HCT116 (cell line): Measurements from ENCODE around the gene TM4SF20. TPM values are rescaled to one million over a fixed set of nuclear protein-coding genes. Genes with fewer than 3 reads are reported as not detected.

Source experiments
- ATAC-seq: fragments of 200-7000 bp; cut with Tn5 transposase; 2 replicates; pipeline ENCODE4 v1.9.1; 2020; ENCODE audit warnings: mild to moderate bottlenecking, moderate library complexity
- BruUV-seq: library from RNA; stranded (reverse); fragments of 400-500 nt; replicated peaks from 2 replicates; lab custom pipeline; 2021; lab: Mats Ljungman, UMichigan
- CTCF ChIA-PET: fragments of 300-600 bp; sonication (Branson Sonifier 250); formaldehyde crosslinking; loops from one replicate; lab custom pipeline; 2021; ENCODE audit warnings: antibody characterized with exemption; lab: Charles Lee
- POLR2A ChIA-PET: fragments of 300-600, 350-600 bp; sonication (Branson Sonifier 250); formaldehyde crosslinking; loops from one replicate; lab custom pipeline; 2021; ENCODE audit warnings: antibody characterized with exemption; lab: Charles Lee
- RAD21 ChIA-PET, 2 experiments: fragments of 300-600 bp; sonication (Branson Sonifier 250); formaldehyde crosslinking; loops; one replicate each; lab custom pipeline; 2023; ENCODE audit warnings: low total read pairs in 2 of 2; ENCODE audit not compliant: uncharacterized antibody in 2 of 2, unreplicated experiment in 2 of 2, low non-redundant PET in 1 of 2; lab: Charles Lee
- DNase-seq: peaks from one replicate; pipeline ENCODE4 v3.0.0-alpha.2; 2010; ENCODE audit warnings: low read depth, low spot score
- H2AFZ ChIP-seq: fragments of 200-600 bp; shearing (Covaris generic), sonication (generic); 2 replicates; pipeline ENCODE4 v1.6.1; 2017; ENCODE audit warnings: low read depth, mixed run types, mixed read lengths, antibody characterized with exemption, low read length; ENCODE audit not compliant: poor library complexity, severe bottlenecking
- H3K27ac ChIP-seq: 2 replicates; pipeline ENCODE4 v1.5.1; 2012; ENCODE audit warnings: low read depth, low read length
- H3K27me3 ChIP-seq: fragments of 200-600 bp; sonication (generic); 2 replicates; pipeline ENCODE4 v1.6.1; 2016; ENCODE audit warnings: mixed run types, low read length, mixed read lengths; ENCODE audit not compliant: insufficient read depth
- H3K36me3 ChIP-seq, 2 experiments: fragments of 200-500 bp in 1 of 2; fragments of 200-600 bp in 1 of 2; sonication (Bioruptor generic) in 1 of 2; sonication (generic) in 1 of 2; 2 replicates each; pipeline versions ENCODE4 v1.5.1 to v1.6.1; 2014 to 2016; ENCODE audit warnings: low read length in 2 of 2, inconsistent platforms in 1 of 2, mixed read lengths in 1 of 2, mixed run types in 1 of 2; ENCODE audit not compliant: insufficient read depth in 2 of 2, control insufficient read depth in 1 of 2
- H3K4me1 ChIP-seq, 2 experiments: fragments of 200-600 bp in 1 of 2; sonication (generic) in 1 of 2; 2 replicates each; pipeline versions ENCODE4 v1.5.1 to v1.6.1; 2012 to 2017; ENCODE audit warnings: low read length in 2 of 2, inconsistent platforms in 1 of 2, mild to moderate bottlenecking in 1 of 2, mixed read lengths in 1 of 2, mixed run types in 1 of 2, moderate library complexity in 1 of 2; ENCODE audit not compliant: insufficient read depth in 2 of 2, control insufficient read depth in 1 of 2
- H3K4me2 ChIP-seq: fragments of 200-600 bp; sonication (generic); 2 replicates; pipeline ENCODE4 v1.6.1; 2017; ENCODE audit warnings: mixed run types, low read length, mixed read lengths
- H3K4me3 ChIP-seq, 2 experiments: fragments of 200-600 bp in 1 of 2; sonication (generic) in 1 of 2; replicated peaks in 1 of 2; 2 replicates each; pipeline ENCODE4 v1.5.1; 2011 to 2016; ENCODE audit warnings: low read length in 2 of 2, control low read depth in 1 of 2, low read depth in 1 of 2, mild to moderate bottlenecking in 1 of 2, mixed read lengths in 1 of 2, mixed run types in 1 of 2
- H3K79me2 ChIP-seq: fragments of 200-600 bp; sonication (generic); 2 replicates; pipeline ENCODE4 v1.6.1; 2017; ENCODE audit warnings: mild to moderate bottlenecking, mixed run types, low read length, moderate library complexity, mixed read lengths; ENCODE audit not compliant: insufficient read depth
- H3K9ac ChIP-seq: fragments of 200-600 bp; sonication (generic); 2 replicates; pipeline ENCODE4 v1.6.1; 2016; ENCODE audit warnings: low read length, mixed read lengths
- H3K9me2 ChIP-seq: fragments of 200-600 bp; sonication (generic), shearing (Covaris generic); 2 replicates; pipeline ENCODE4 v1.6.1; 2017; ENCODE audit warnings: mixed run types, mild to moderate bottlenecking, moderate library complexity; ENCODE audit not compliant: insufficient read depth
- H3K9me3 ChIP-seq, 2 experiments: fragments of 200-500 bp in 1 of 2; fragments of 200-600 bp in 1 of 2; sonication (Bioruptor generic) in 1 of 2; sonication (generic) in 1 of 2; 2 replicates each; pipeline ENCODE4 v1.6.1; 2014 to 2017; ENCODE audit warnings: low read length in 2 of 2, mixed read lengths in 2 of 2, inconsistent platforms in 1 of 2, low read depth in 1 of 2, mild to moderate bottlenecking in 1 of 2, mixed run types in 1 of 2, moderate library complexity in 1 of 2; ENCODE audit not compliant: control insufficient read depth in 1 of 2, insufficient read depth in 1 of 2
- H4K20me1 ChIP-seq: fragments of 200-600 bp; sonication (generic), shearing (Covaris generic); 2 replicates; pipeline ENCODE4 v1.6.1; 2017; ENCODE audit warnings: mixed run types, mild to moderate bottlenecking, moderate library complexity; ENCODE audit not compliant: insufficient read depth
- CBX3 ChIP-seq: IDR thresholded peaks from 2 replicates; pipeline ENCODE4 v1.6.1; 2012; ENCODE audit warnings: low read depth
- CEBPB ChIP-seq: IDR thresholded peaks from 2 replicates; pipeline ENCODE4 v1.6.1; 2012; ENCODE audit warnings: low read depth
- EGR1 ChIP-seq: IDR thresholded peaks from 2 replicates; pipeline ENCODE4 v1.6.1; 2012; ENCODE audit warnings: low read depth
- EZH2 ChIP-seq: fragments of 200-600 bp; sonication (generic); IDR thresholded peaks from 2 replicates; pipeline ENCODE4 v1.6.1; 2017; ENCODE audit warnings: antibody characterized with exemption, mixed run types
- EZH2phosphoT487 ChIP-seq: fragments of 200-600 bp; IDR thresholded peaks from 2 replicates; pipeline ENCODE4 v1.6.1; 2018; ENCODE audit warnings: antibody characterized with exemption, borderline replicate concordance
- FOSL1 ChIP-seq: IDR thresholded peaks from 2 replicates; pipeline ENCODE4 v1.6.1; 2012; ENCODE audit warnings: low read depth
- JUND ChIP-seq: IDR thresholded peaks from 2 replicates; pipeline ENCODE4 v1.6.1; 2012
- POLR2AphosphoS5 ChIP-seq: IDR thresholded peaks from 2 replicates; pipeline ENCODE4 v1.6.1; 2011; ENCODE audit warnings: mild to moderate bottlenecking, low read depth, low read length, moderate library complexity
- RAD21 ChIP-seq: IDR thresholded peaks from 2 replicates; pipeline ENCODE4 v1.6.1; 2012; ENCODE audit warnings: low read depth, mild to moderate bottlenecking
- REST ChIP-seq: IDR thresholded peaks from 2 replicates; pipeline ENCODE4 v1.6.1; 2012; ENCODE audit warnings: low read depth
- SIN3A ChIP-seq: IDR thresholded peaks from 2 replicates; pipeline ENCODE4 v1.6.1; 2012; ENCODE audit warnings: low read depth
- SRF ChIP-seq: IDR thresholded peaks from 2 replicates; pipeline ENCODE4 v1.6.1; 2012; ENCODE audit warnings: low read depth
- TCF7L2 ChIP-seq: IDR thresholded peaks from 2 replicates; pipeline ENCODE4 v1.7.0; 2011; ENCODE audit warnings: borderline replicate concordance, inconsistent platforms; ENCODE audit not compliant: insufficient read depth, insufficient read length; ENCODE audit errors: extremely low read depth
- ZBTB33 ChIP-seq: IDR thresholded peaks from 2 replicates; pipeline ENCODE4 v1.6.1; 2011; ENCODE audit warnings: mild to moderate bottlenecking, low read length, moderate library complexity; ENCODE audit not compliant: insufficient replicate concordance; ENCODE audit errors: extremely low read depth
- ZFX ChIP-seq: fragments of 450-650 bp; IDR thresholded peaks from 2 replicates; pipeline ENCODE4 v1.6.1; 2017
- intact Hi-C: fragments of 100-400 bp; cut with micrococcal nuclease; formaldehyde crosslinking; loops from 2 replicates; pipeline ENCODE4 v1.10.0; 2022
- total RNA-seq: library from RNA; stranded (reverse); gene quantifications from one replicate; pipeline ENCODE4 v1.2.1, GENCODE V29; 2021; ENCODE audit not compliant: unreplicated experiment
- TF ChIP-seq, protein P1 (sequence below): IDR thresholded peaks from 2 replicates; pipeline ENCODE4 v1.6.1; 2012

TM4SF20 gene
- total RNA-seq, 1 experiment from 2014 or later, result not detected

GRCh38 chr2:227394401-227394800, 15.3 kb upstream of the TM4SF20 start:
- CTCF ChIA-PET, result interaction anchor here (1.4 kb wide), 1 partner anchor 12 kb away, joined by 3 read pairs; no protein-coding TSS in a partner anchor
- RAD21 ChIA-PET, result no interaction called here
- no peak overlapping the region for H3K4me2 ChIP-seq
- POLR2A ChIA-PET, result no interaction called here
- intact Hi-C loops, result no loop called here
- BruUV-seq, result no TSS peak
- H3K4me1 ChIP-seq, result no peaks in the 10 kb centered on the region
- H2AFZ ChIP-seq, result no peak overlapping the region
- no peaks in the 10 kb centered on the region for H3K27me3 ChIP-seq
- DNase-seq, result no peak
- no peaks in the 10 kb centered on the region for H4K20me1 ChIP-seq
- H3K9me2 ChIP-seq, result no peaks in the 10 kb centered on the region
- H3K79me2 ChIP-seq, result no peaks in the 10 kb centered on the region
- TF ChIP-seq SRF (no peak), FOSL1 (no peak), RAD21 (no peak), JUND (no peak), EGR1 (no peak), CBX3 (no peak), EZH2 (no peak), ZFX (no peak), POLR2AphosphoS5 (no peak), SIN3A (no peak), TCF7L2 (no peak), CEBPB (no peak), EZH2phosphoT487 (no peak), ZBTB33 (no peak), REST (no peak)
- TF ChIP-seq, protein P1, sequence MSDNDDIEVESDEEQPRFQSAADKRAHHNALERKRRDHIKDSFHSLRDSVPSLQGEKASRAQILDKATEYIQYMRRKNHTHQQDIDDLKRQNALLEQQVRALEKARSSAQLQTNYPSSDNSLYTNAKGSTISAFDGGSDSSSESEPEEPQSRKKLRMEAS, result no peak
- H3K27ac ChIP-seq, result no peak overlapping the region
- H3K4me3 ChIP-seq, result no peak overlapping the region
- ATAC-seq, result 0 out of 2 replicates have a peak, but pooled peaks have one; percentile 46
- no peak overlapping the region for H3K9ac ChIP-seq
- H3K9me3 ChIP-seq, result no peaks in the 10 kb centered on the region
- H3K36me3 ChIP-seq, result no peaks in the 10 kb centered on the region
